Neuronal stem cell (in vitro differentiated cells): ENCODE data around the gene KCNK2.

ENCODE experiments used
- DNase-seq: peaks from one replicate; pipeline ENCODE4 v3.0.0-alpha.2; 2013; ENCODE audit warnings: low spot score
- H2AFZ ChIP-seq: one replicate; pipeline ENCODE4 v1.6.1; 2013; ENCODE audit warnings: mild to moderate bottlenecking, low read length, inconsistent platforms
- H2AK5ac ChIP-seq: 2 replicates; pipeline ENCODE4 v1.6.1; 2013; ENCODE audit warnings: low read depth, mild to moderate bottlenecking, inconsistent platforms, low read length, moderate library complexity, mixed read lengths
- H2BK120ac ChIP-seq: 2 replicates; pipeline ENCODE4 v1.6.1; 2013; ENCODE audit warnings: low read depth, mild to moderate bottlenecking, inconsistent platforms, low read length, moderate library complexity, mixed read lengths
- H2BK12ac ChIP-seq: one replicate; pipeline ENCODE4 v1.6.1; 2013; ENCODE audit warnings: low read length, inconsistent platforms
- H2BK15ac ChIP-seq: 2 replicates; pipeline ENCODE4 v1.6.1; 2013; ENCODE audit warnings: mild to moderate bottlenecking, low read length, inconsistent platforms, mixed read lengths
- H2BK5ac ChIP-seq: one replicate; pipeline ENCODE4 v1.6.1; 2013; ENCODE audit warnings: inconsistent platforms, mild to moderate bottlenecking, low read length, moderate library complexity
- H3K14ac ChIP-seq: one replicate; pipeline ENCODE4 v1.6.1; 2013; ENCODE audit warnings: low read length, inconsistent platforms
- H3K18ac ChIP-seq: 2 replicates; pipeline ENCODE4 v1.6.1; 2013; ENCODE audit warnings: low read length, inconsistent platforms
- H3K23ac ChIP-seq: 2 replicates; pipeline ENCODE4 v1.6.1; 2013; ENCODE audit warnings: low read depth, mild to moderate bottlenecking, mixed read lengths, low read length, inconsistent platforms; ENCODE audit not compliant: poor library complexity
- H3K27ac ChIP-seq: replicated peaks from 3 replicates; pipeline ENCODE4 v1.5.1; 2013; ENCODE audit warnings: low read length, inconsistent platforms
- H3K27me3 ChIP-seq, 3 experiments: 2 replicates each; pipeline ENCODE4 v1.6.1; 2013; ENCODE audit warnings: low read length in 3 of 3, mild to moderate bottlenecking in 2 of 3, inconsistent platforms in 1 of 3, low read depth in 1 of 3, mixed read lengths in 1 of 3, moderate library complexity in 1 of 3; ENCODE audit not compliant: control insufficient read depth in 3 of 3, insufficient read depth in 3 of 3
- H3K36me3 ChIP-seq, 2 donors: replicated peaks in 1 of 2; 2 replicates each; pipeline ENCODE4 v1.6.1; 2013; ENCODE audit warnings: low read length in 2 of 2; ENCODE audit not compliant: control insufficient read depth in 2 of 2, insufficient read depth in 2 of 2
- H3K4ac ChIP-seq: 2 replicates; pipeline ENCODE4 v1.6.1; 2013; ENCODE audit warnings: inconsistent platforms, mild to moderate bottlenecking, low read length, moderate library complexity
- H3K4me1 ChIP-seq, 2 donors: 1 replicate in 1 of 2; 2 replicates in 1 of 2; pipeline ENCODE4 v1.6.1; 2013; ENCODE audit warnings: low read length in 2 of 2, low read depth in 1 of 2; ENCODE audit not compliant: control insufficient read depth in 2 of 2, insufficient read depth in 1 of 2
- H3K4me2 ChIP-seq: one replicate; pipeline ENCODE4 v1.6.1; 2013; ENCODE audit warnings: mild to moderate bottlenecking, low read length, inconsistent platforms; ENCODE audit not compliant: insufficient read depth, poor library complexity, severe bottlenecking
- H3K4me3 ChIP-seq, 2 donors: 2 replicates each; pipeline ENCODE4 v1.5.1; 2013; ENCODE audit warnings: low read length in 2 of 2, mild to moderate bottlenecking in 2 of 2, inconsistent platforms in 1 of 2, moderate library complexity in 1 of 2
- H3K79me1 ChIP-seq: one replicate; pipeline ENCODE4 v1.6.1; 2013; ENCODE audit warnings: low read depth, mild to moderate bottlenecking, inconsistent platforms, low read length, moderate library complexity
- H3K9ac ChIP-seq: one replicate; pipeline ENCODE4 v1.6.1; 2013; ENCODE audit warnings: mild to moderate bottlenecking, low read depth, low read length, inconsistent platforms; ENCODE audit not compliant: poor library complexity
- H3K9me3 ChIP-seq, 2 donors: replicated peaks in 1 of 2; 2 replicates each; pipeline versions ENCODE3 to v1.6.1; 2013; ENCODE audit warnings: low read length in 2 of 2, mild to moderate bottlenecking in 2 of 2, inconsistent platforms in 1 of 2, low read depth in 1 of 2, mixed read lengths in 1 of 2, moderate library complexity in 1 of 2; ENCODE audit not compliant: control insufficient read depth in 2 of 2, insufficient read depth in 1 of 2
- H4K8ac ChIP-seq: one replicate; pipeline ENCODE4 v1.6.1; 2013; ENCODE audit warnings: low read depth, mild to moderate bottlenecking, inconsistent platforms, low read length, moderate library complexity
- H4K91ac ChIP-seq: one replicate; pipeline ENCODE4 v1.6.1; 2013; ENCODE audit warnings: low read length, low read depth, mild to moderate bottlenecking, inconsistent platforms; ENCODE audit not compliant: poor library complexity
- WGBS, 2 donors: extraction: QIAGEN DNeasy Blood & Tissue Kit; methylation state at CpG; one replicate each; pipeline ENCODE4 v1.1.7; 2013; ENCODE audit warnings: missing lambda C conversion rate in 2 of 2, mixed read lengths in 1 of 2; ENCODE audit not compliant: insufficient read length in 2 of 2, insufficient replicate concordance in 1 of 2; ENCODE audit errors: extremely low coverage in 2 of 2; 5-methylcytosine and 5-hydroxymethylcytosine counted together

KCNK2 gene

DNA sequence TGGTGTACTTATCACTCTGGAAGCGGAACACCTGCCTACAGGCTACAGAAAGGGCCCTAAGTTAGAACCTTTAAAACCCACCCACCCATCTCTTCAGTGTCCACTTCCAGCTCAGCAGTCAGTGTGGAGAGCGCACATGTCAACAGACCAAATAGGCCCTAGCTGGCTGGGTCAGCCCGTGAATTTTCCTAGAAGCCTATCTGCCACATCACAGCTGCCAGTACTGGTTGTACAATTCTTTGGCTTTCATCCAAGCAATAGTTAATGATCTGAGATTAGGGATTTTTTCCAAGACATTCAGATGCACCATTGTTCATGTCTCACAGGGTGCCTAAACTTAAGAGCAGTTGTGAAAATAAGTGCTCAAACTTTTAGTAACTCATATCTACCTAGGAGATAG lies 197.1 kb downstream of the KCNK2 start:
- Histone ChIP-seq H3K4ac (no peak overlapping the region), H2BK15ac (no peak overlapping the region), H2AFZ (no peak overlapping the region), H2BK12ac (no peak overlapping the region), H3K36me3 (no peaks in the 10 kb centered on the region), H3K18ac (no peak overlapping the region), H2BK5ac (no peak overlapping the region), H3K27ac (no peak overlapping the region), H3K9me3 (no peaks in the 10 kb centered on the region), H3K4me2 (no peak overlapping the region), H3K4me3 (no peak overlapping the region), H4K91ac (no peak overlapping the region), H3K4me1 (no peaks in the 10 kb centered on the region), H2AK5ac (no peak overlapping the region), H4K8ac (no peak overlapping the region), H3K27me3 (no peaks in the 10 kb centered on the region), H2BK120ac (no peak overlapping the region), H3K23ac (no peak overlapping the region), H3K14ac (no peak overlapping the region), H3K79me1 (no peaks in the 10 kb centered on the region), H3K9ac (no peak overlapping the region)
- WGBS, 2 donors, result no CpG with 5 or more reads among the region's 3 CpGs
- no peak for DNase-seq

DNA sequence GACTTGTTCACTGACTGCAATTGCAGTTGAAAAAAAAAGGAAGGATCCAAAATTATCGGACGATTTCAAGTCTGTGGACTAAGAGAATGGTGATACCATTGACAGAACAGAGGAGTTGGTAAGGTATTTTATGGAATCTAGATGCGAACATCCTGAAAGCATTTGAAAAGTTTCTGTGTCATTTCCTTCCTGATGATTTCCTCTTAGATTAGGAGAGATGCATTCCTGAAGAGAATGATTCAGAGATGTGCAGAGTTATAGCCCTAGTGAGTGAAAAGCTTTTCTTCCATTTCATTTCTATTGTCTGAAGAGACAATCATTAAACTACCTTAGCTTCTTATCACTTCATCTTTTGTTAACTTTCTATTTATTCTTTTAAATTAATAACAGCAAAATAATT lies 200.0 kb downstream of the KCNK2 start:
- no peak overlapping the region for H2BK15ac ChIP-seq
- H3K14ac ChIP-seq, result no peak overlapping the region
- DNase-seq, result no peak
- H2AK5ac ChIP-seq, result no peak overlapping the region
- H3K27me3 ChIP-seq, result no peaks in the 10 kb centered on the region
- H2BK5ac ChIP-seq, result no peak overlapping the region
- H3K18ac ChIP-seq, result no peak overlapping the region
- H3K79me1 ChIP-seq, result no peaks in the 10 kb centered on the region
- H4K8ac ChIP-seq, result no peak overlapping the region
- H3K4me3 ChIP-seq, result no peak overlapping the region
- WGBS, 2 donors, result no CpG with 5 or more reads among the region's 3 CpGs
- H3K27ac ChIP-seq, result no peak overlapping the region
- H4K91ac ChIP-seq, result no peak overlapping the region
- no peaks in the 10 kb centered on the region for H3K9me3 ChIP-seq
- no peak overlapping the region for H3K4me2 ChIP-seq
- no peak overlapping the region for H3K23ac ChIP-seq
- H3K4me1 ChIP-seq, result no peaks in the 10 kb centered on the region
- no peaks in the 10 kb centered on the region for H3K36me3 ChIP-seq
- no peak overlapping the region for H2BK12ac ChIP-seq
- H2AFZ ChIP-seq, result no peak overlapping the region
- H2BK120ac ChIP-seq, result no peak overlapping the region
- no peak overlapping the region for H3K4ac ChIP-seq
- no peak overlapping the region for H3K9ac ChIP-seq

DNA sequence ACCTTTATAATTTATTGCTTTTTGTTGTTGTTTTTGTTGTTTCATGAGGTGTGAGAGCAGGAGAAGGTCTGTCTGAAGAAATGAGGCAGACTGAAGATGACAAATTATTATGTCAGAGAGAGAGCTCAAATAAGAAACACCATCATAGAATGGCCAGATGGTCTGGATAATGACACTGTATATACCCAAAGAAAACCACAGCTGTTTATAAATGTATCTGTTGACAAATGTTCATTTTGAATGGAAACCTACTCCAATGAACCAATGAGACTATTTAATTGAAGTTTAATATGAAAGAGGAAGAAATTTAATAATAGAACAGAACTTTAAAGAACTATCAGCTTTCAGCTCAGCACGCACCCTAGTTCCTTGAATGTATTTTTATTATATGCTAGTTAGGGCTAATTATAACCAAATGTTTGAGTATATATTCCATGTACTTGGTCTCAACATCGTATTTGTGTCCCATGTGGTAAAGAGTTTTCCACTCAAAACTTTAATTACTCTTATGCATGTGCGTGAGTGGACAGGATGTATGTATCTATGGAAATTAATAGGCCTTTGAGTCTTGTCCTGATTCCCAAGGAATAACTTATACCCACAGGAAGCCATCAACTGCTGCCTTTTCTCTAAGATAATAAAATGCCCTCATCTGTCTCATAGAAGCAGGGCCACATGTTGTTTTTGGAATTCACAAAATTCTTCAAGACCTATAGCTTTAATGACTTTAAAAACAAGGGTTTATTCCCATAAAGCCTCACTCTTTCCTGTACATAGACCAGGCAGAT lies 202.7 kb downstream of the KCNK2 start:
- Histone ChIP-seq H2AK5ac (no peak overlapping the region), H3K9me3 (no peaks in the 10 kb centered on the region), H2BK5ac (no peak overlapping the region), H3K36me3 (no peaks in the 10 kb centered on the region), H3K79me1 (no peaks in the 10 kb centered on the region), H2AFZ (no peak overlapping the region), H3K18ac (no peak overlapping the region), H3K14ac (no peak overlapping the region), H2BK12ac (no peak overlapping the region), H3K27ac (no peak overlapping the region), H3K4me3 (no peak overlapping the region), H2BK120ac (no peak overlapping the region), H4K91ac (no peak overlapping the region), H3K4me1 (no peaks in the 10 kb centered on the region), H4K8ac (no peak overlapping the region), H3K27me3 (no peaks in the 10 kb centered on the region), H3K4ac (no peak overlapping the region), H3K9ac (no peak overlapping the region), H3K23ac (no peak overlapping the region), H2BK15ac (no peak overlapping the region), H3K4me2 (no peak overlapping the region)
- DNase-seq, result no peak
- WGBS, 2 donors, result no CpG with 5 or more reads among the region's 3 CpGs
